Prostate gland (tissue), 2 donors: ENCODE data around the gene ELMOD2. TPM values are rescaled to one million over a fixed set of nuclear protein-coding genes. Genes with fewer than 3 reads are reported as not detected.

Experiments used
- DNase-seq: peaks from one replicate; pipeline ENCODE4 v3.0.0-alpha.2; 2019; ENCODE audit warnings: low spot score
- H3K27ac ChIP-seq, 2 donors: fragments of 200-600 bp; sonication (generic); 2 replicates each; pipeline ENCODE4 v1.5.1; 2017 to 2019
- H3K27me3 ChIP-seq: fragments of 200-600 bp; sonication (generic); replicated peaks from 2 replicates; pipeline ENCODE4 v1.5.1; 2019; ENCODE audit not compliant: insufficient read depth
- H3K36me3 ChIP-seq, 2 donors: fragments of 200-600 bp; sonication (generic); 1 replicate in 1 of 2; 2 replicates in 1 of 2; pipeline versions ENCODE4 v1.5.1 to v1.8.1; 2017 to 2019
- H3K4me1 ChIP-seq: fragments of 200-600 bp; sonication (generic); replicated peaks from 2 replicates; pipeline ENCODE4 v1.5.1; 2019
- H3K4me3 ChIP-seq, 2 donors: fragments of 200-600 bp; sonication (generic); 2 replicates each; pipeline ENCODE4 v1.5.1; 2017 to 2019
- H3K9me3 ChIP-seq: fragments of 200-600 bp; sonication (generic); 2 replicates; pipeline ENCODE4 v1.5.1; 2017
- POLR2A ChIP-seq: fragments of 450-650 bp; IDR thresholded peaks from one replicate; pipeline ENCODE4 v1.6.1; 2016; ENCODE audit warnings: antibody characterized with exemption, mild to moderate bottlenecking
- POLR2AphosphoS5 ChIP-seq: sonication (generic); formaldehyde crosslinking; IDR thresholded peaks from one replicate; pipeline ENCODE4 v1.6.1; 2017; ENCODE audit warnings: antibody characterized with exemption
- WGBS: methylation state at CpG from one replicate; pipeline ENCODE4 v1.1.5; 2018; 5-methylcytosine and 5-hydroxymethylcytosine counted together
- intact Hi-C: fragments of 100-400 bp; cut with DNase I; formaldehyde crosslinking; loops from one replicate; pipeline ENCODE4 v1.14.2; 2022
- total RNA-seq, 2 donors: library from RNA; depleted of rRNA; stranded (reverse); fragments of >200 nt; gene quantifications; one replicate each; pipeline ENCODE4 v1.1.0, GENCODE V29; 2016
- TF ChIP-seq, protein P1 (sequence below), 4 experiments: fragments of 200-600 bp in 2 of 4; fragments of 450-650 bp in 2 of 4; sonication (generic) in 2 of 4; IDR thresholded peaks; 1 replicate in 3 of 4; 2 replicates in 1 of 4; pipeline ENCODE4 v1.5.1; 2016 to 2019; ENCODE audit warnings: antibody characterized with exemption in 4 of 4, mild to moderate bottlenecking in 2 of 4, moderate library complexity in 2 of 4

The ELMOD2 gene
- total RNA-seq, 2 donors from 2014 or later = 35.0 to 39.2 TPM

DNA sequence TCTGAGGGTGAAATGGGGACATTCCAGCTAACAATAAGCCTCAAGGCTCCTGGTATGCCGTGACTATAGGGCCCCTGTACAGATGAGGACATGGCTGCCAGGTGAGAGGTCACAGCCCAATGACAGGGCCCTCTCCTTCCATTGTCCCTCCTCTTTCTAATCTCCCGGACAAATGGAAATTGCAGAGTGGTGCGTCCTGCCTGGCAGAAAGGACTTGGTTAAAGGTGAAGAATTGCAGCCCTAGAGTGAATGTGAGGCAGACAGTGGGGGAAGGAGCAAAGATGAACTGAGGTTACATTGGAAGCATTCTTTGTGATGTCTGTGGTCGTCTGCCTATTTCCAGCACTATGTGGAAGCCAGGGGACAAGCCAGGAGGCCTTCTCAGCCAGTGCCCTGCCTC, 51.5 kb downstream of the ELMOD2 start:
- peaks cover 1% of the 10 kb centered on the region for H3K27me3 ChIP-seq
- 67% methylated on average over 4 of the region's 4 CpGs for WGBS

DNA sequence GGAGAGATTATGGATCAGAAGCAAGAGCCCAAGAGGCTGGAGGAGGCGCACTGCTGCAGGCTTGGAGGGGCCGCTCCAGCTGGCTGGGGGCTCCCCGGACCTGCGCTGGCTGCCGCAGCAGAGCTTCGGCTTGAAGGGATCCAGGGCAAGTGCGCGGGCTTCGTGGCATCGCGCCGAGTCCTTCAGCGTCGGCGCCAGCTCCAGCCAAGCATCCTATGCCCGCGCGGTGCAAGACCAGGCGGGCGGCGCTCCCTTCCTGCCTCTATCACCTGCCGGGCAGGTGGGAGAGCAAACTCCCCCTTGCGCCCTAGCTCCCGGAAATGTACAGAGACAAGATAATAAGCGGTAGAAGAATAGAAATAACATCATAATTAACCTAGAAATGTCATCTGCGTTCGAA, 55.3 kb downstream of the ELMOD2 start:
- 6% methylated on average over 27 of the region's 27 CpGs for WGBS
- Histone ChIP-seq H3K27ac (no peak overlapping the region), H3K4me3 (no peak overlapping the region), H3K4me1 (no peaks in the 10 kb centered on the region), H3K36me3 (no peaks in the 10 kb centered on the region), H3K27me3 (peaks cover 1% of the 10 kb centered on the region), H3K9me3 (no peaks in the 10 kb centered on the region)
- no peak for DNase-seq
- TF ChIP-seq, protein P1, sequence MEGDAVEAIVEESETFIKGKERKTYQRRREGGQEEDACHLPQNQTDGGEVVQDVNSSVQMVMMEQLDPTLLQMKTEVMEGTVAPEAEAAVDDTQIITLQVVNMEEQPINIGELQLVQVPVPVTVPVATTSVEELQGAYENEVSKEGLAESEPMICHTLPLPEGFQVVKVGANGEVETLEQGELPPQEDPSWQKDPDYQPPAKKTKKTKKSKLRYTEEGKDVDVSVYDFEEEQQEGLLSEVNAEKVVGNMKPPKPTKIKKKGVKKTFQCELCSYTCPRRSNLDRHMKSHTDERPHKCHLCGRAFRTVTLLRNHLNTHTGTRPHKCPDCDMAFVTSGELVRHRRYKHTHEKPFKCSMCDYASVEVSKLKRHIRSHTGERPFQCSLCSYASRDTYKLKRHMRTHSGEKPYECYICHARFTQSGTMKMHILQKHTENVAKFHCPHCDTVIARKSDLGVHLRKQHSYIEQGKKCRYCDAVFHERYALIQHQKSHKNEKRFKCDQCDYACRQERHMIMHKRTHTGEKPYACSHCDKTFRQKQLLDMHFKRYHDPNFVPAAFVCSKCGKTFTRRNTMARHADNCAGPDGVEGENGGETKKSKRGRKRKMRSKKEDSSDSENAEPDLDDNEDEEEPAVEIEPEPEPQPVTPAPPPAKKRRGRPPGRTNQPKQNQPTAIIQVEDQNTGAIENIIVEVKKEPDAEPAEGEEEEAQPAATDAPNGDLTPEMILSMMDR (IDR thresholded peaks at IDR 0.05) = no peak
- TF ChIP-seq POLR2A = no peak
- no peak for TF ChIP-seq POLR2AphosphoS5
- intact Hi-C loops = no loop called here

More for the DNA sequence above, 51.5 kb downstream of the ELMOD2 start:
- Histone ChIP-seq H3K9me3 (no peaks in the 10 kb centered on the region), H3K4me1 (no peaks in the 10 kb centered on the region), H3K36me3 (no peaks in the 10 kb centered on the region), H3K27ac (no peak overlapping the region), H3K4me3 (no peak overlapping the region)
- TF ChIP-seq POLR2A = no peak
- TF ChIP-seq, protein P1 (IDR thresholded peaks at IDR 0.05) = no peak
- TF ChIP-seq POLR2AphosphoS5 = no peak
- DNase-seq = no peak
- intact Hi-C loops = no loop called here

DNA sequence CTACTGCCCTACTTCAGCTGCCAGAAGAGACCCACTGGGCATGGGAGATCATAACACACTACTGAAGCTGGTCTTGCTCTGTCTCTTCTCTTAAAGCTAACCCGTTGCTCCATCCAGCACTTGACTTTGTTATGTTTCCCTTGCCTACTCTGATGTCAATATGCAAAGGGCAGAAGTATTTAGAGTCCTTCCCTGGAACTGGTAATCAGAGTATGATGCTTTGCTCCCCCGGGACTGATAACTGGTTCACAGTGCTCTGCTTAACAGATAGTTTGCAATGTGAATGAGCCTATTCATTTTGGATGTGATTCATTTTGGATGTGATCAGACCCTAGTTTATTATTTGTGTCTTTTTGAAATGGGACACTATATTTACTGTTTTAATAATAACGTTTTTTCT, 57.1 kb downstream of the ELMOD2 start:
- Histone ChIP-seq H3K9me3 (no peaks in the 10 kb centered on the region), H3K4me1 (no peaks in the 10 kb centered on the region), H3K27ac (no peak overlapping the region), H3K36me3 (no peaks in the 10 kb centered on the region), H3K27me3 (peaks cover 1% of the 10 kb centered on the region), H3K4me3 (no peak overlapping the region)
- TF ChIP-seq POLR2A (no peak), POLR2AphosphoS5 (no peak)
- TF ChIP-seq, protein P1 (IDR thresholded peaks at IDR 0.05) = no peak
- WGBS = 65% methylated on average over 3 of the region's 3 CpGs
- DNase-seq = no peak
- intact Hi-C loops = no loop called here

DNA sequence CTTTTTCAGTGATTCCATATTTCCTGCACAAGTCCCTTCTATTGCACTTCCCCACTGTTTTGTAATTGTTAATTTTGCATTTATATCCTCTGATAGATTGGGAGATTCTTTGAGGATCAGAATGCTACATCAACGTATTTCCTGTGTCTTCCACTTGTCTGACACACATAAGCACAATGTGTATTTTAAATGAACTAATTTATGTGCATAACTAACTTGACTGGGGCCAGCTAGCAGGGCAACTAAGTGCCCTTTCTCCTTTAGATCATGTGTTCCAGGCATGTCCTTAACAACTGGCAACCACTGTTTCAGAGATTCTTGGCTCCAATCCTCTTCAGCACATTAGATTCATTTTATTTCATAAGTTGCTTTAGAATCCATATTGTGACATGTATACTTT, 60.5 kb downstream of the ELMOD2 start:
- DNase-seq = no peak
- Histone ChIP-seq H3K9me3 (no peaks in the 10 kb centered on the region), H3K4me3 (no peak overlapping the region), H3K36me3 (no peaks in the 10 kb centered on the region), H3K4me1 (no peaks in the 10 kb centered on the region), H3K27ac (no peak overlapping the region), H3K27me3 (no peaks in the 10 kb centered on the region)
- TF ChIP-seq POLR2AphosphoS5 (no peak), POLR2A (no peak)
- TF ChIP-seq, protein P1 (IDR thresholded peaks at IDR 0.05) = no peak
- intact Hi-C loops = no loop called here
- WGBS = 80% methylated on average over 1 of the region's 1 CpG

DNA sequence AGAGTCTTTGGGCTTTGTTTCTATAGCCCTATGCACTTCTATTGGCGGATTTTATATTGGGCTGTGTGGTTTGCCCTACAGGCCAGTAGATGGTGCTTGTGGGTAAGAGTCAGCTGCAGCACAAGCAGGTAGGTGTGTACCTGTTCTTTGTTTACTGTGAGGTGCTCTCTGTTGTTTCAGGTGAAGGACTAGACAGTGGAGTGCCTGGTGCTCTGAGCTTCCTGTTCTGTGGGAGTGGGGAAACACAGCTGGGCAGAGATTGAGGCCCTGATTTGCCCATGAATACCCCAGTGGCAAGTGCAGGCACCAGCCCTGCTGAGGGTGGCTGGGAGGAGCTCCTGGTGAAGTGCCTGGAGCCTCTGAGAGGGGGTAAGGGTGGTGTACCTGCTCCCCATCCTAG, 71.1 kb downstream of the ELMOD2 start:
- intact Hi-C loops = no loop called here
- Histone ChIP-seq H3K9me3 (no peaks in the 10 kb centered on the region), H3K36me3 (no peaks in the 10 kb centered on the region), H3K27me3 (no peaks in the 10 kb centered on the region), H3K4me1 (no peaks in the 10 kb centered on the region), H3K27ac (no peak overlapping the region), H3K4me3 (no peak overlapping the region)
- 82% methylated on average over 1 of the region's 1 CpG for whole genome bisulfite sequencing
- TF ChIP-seq, protein P1 (IDR thresholded peaks at IDR 0.05) = peak in 3 of 4 experiments; percentile 56 to 65 (median 61)
- TF ChIP-seq POLR2A = no peak
- peak; percentile 8 for DNase-seq
